Panc1 (cell line): ENCODE results near the gene CPA3. TPM values are rescaled to one million over a fixed set of nuclear protein-coding genes. Genes with fewer than 3 reads are reported as not detected.

Source experiments
- ATAC-seq: fragments of 200-7000 bp; cut with Tn5 transposase; 2 replicates; pipeline ENCODE4 v1.9.1; 2020; ENCODE audit warnings: mild to moderate bottlenecking, moderate library complexity
- BruUV-seq: library from RNA; stranded (reverse); fragments of 400-500 nt; replicated peaks from 2 replicates; lab custom pipeline; 2021; lab: Mats Ljungman, UMichigan
- CTCF ChIA-PET: fragments of 300-600 bp; sonication (Branson Sonifier 250); formaldehyde crosslinking; loops from one replicate; lab custom pipeline; 2022; ENCODE audit warnings: antibody characterized with exemption; lab: Charles Lee
- POLR2A ChIA-PET: fragments of 300-600 bp; sonication (Branson Sonifier 250); formaldehyde crosslinking; loops from one replicate; lab custom pipeline; 2022; ENCODE audit warnings: antibody characterized with exemption; lab: Charles Lee
- DNase-seq: peaks from one replicate; pipeline ENCODE4 v3.0.0-alpha.2; 2010; ENCODE audit warnings: low read depth, low spot score
- H3K27ac ChIP-seq: 2 replicates; pipeline ENCODE4 v1.5.1; 2011; ENCODE audit warnings: mild to moderate bottlenecking, low read length, inconsistent platforms
- H3K27me3 ChIP-seq: fragments of 200-500 bp; sonication (Bioruptor generic); 2 replicates; pipeline ENCODE4 v1.6.0; 2014; ENCODE audit warnings: low read length, inconsistent platforms; ENCODE audit not compliant: control insufficient read depth, insufficient read depth
- H3K36me3 ChIP-seq: fragments of 200-500 bp; sonication (Bioruptor generic); 2 replicates; pipeline ENCODE4 v1.5.1; 2014; ENCODE audit warnings: inconsistent platforms, mild to moderate bottlenecking, low read length, moderate library complexity; ENCODE audit not compliant: control insufficient read depth, insufficient read depth
- H3K4me1 ChIP-seq: 2 replicates; pipeline ENCODE4 v1.5.1; 2011; ENCODE audit warnings: inconsistent platforms, mild to moderate bottlenecking, low read length, moderate library complexity; ENCODE audit not compliant: control insufficient read depth, insufficient read depth
- H3K4me3 ChIP-seq, 2 experiments: 2 replicates each; pipeline ENCODE4 v1.5.1; 2011 to 2012; ENCODE audit warnings: low read depth in 2 of 2, low read length in 2 of 2, mild to moderate bottlenecking in 2 of 2, inconsistent platforms in 1 of 2, moderate library complexity in 1 of 2
- H3K9me3 ChIP-seq: fragments of 200-500 bp; sonication (Bioruptor generic); 2 replicates; pipeline ENCODE4 v1.5.1; 2014; ENCODE audit warnings: low read depth, mild to moderate bottlenecking, inconsistent platforms, low read length, moderate library complexity; ENCODE audit not compliant: control insufficient read depth, insufficient read depth
- POLR2AphosphoS5 ChIP-seq: IDR thresholded peaks from 2 replicates; pipeline ENCODE4 v1.6.1; 2012; ENCODE audit warnings: mild to moderate bottlenecking, low read depth, low read length, moderate library complexity
- REST ChIP-seq, 2 experiments: IDR thresholded peaks; 2 replicates each; pipeline ENCODE4 v1.6.1; 2011 to 2012; ENCODE audit warnings: low read depth in 2 of 2, control low read depth in 1 of 2, low read length in 1 of 2, mild to moderate bottlenecking in 1 of 2, moderate library complexity in 1 of 2; ENCODE audit not compliant: insufficient read depth in 1 of 2
- SIN3A ChIP-seq: IDR thresholded peaks from 2 replicates; pipeline ENCODE4 v1.6.1; 2012; ENCODE audit warnings: low read depth, mild to moderate bottlenecking, low read length, moderate library complexity, borderline replicate concordance; ENCODE audit not compliant: insufficient read depth
- TCF7L2 ChIP-seq: IDR thresholded peaks from 2 replicates; pipeline ENCODE4 v1.6.1; 2011; ENCODE audit warnings: mild to moderate bottlenecking, low read depth, low read length, inconsistent platforms
- in situ Hi-C: cut with HindIII; loops from 2 replicates; pipeline ENCODE4 v1.10.0; 2016; ENCODE audit warnings: low sequenced_read_pairs, low pct_unique_long_range_greater_than_20kb
- intact Hi-C: fragments of 100-400 bp; cut with micrococcal nuclease; formaldehyde crosslinking; loops from one replicate; pipeline ENCODE4 v1.10.0; 2022; ENCODE audit not compliant: unreplicated experiment
- total RNA-seq: library from RNA; stranded (reverse); gene quantifications from one replicate; pipeline ENCODE4 v1.2.1, GENCODE V29; 2021; ENCODE audit not compliant: unreplicated experiment
- TF ChIP-seq, protein P1 (sequence below): fragments of 450-650 bp; IDR thresholded peaks from 2 replicates; pipeline ENCODE4 v1.5.1; 2017; ENCODE audit warnings: mild to moderate bottlenecking

The CPA3 gene
- total RNA-seq, 1 experiment from 2014 or later = not detected

DNA sequence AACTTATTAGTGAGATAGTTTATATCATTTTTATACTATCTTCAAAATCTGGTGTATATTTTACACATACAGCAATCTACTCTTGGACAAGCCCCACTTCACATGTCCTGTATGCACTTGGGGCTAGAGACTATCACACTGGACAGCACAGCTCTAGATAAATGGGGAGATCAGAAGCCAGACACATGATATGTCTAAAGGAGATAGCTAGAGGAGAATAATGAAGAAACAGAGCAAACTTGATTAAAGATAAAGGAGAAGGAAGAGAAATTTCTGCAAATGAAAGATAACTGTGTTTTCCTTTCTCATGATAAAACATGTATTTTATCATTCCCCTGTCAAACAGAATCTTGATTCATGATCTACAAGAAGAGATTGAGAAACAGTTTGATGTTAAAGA lies 13.0 kb downstream of the CPA3 start:
- no peak overlapping the region for H3K4me3 ChIP-seq
- ChIA-PET POLR2A (no interaction called here), CTCF (no interaction called here)
- no peaks in the 10 kb centered on the region for H3K4me1 ChIP-seq
- intact Hi-C loops = no loop called here
- no TSS peak for BruUV-seq
- H3K36me3 ChIP-seq = no peaks in the 10 kb centered on the region
- no peak for ATAC-seq
- TF ChIP-seq, protein P1, sequence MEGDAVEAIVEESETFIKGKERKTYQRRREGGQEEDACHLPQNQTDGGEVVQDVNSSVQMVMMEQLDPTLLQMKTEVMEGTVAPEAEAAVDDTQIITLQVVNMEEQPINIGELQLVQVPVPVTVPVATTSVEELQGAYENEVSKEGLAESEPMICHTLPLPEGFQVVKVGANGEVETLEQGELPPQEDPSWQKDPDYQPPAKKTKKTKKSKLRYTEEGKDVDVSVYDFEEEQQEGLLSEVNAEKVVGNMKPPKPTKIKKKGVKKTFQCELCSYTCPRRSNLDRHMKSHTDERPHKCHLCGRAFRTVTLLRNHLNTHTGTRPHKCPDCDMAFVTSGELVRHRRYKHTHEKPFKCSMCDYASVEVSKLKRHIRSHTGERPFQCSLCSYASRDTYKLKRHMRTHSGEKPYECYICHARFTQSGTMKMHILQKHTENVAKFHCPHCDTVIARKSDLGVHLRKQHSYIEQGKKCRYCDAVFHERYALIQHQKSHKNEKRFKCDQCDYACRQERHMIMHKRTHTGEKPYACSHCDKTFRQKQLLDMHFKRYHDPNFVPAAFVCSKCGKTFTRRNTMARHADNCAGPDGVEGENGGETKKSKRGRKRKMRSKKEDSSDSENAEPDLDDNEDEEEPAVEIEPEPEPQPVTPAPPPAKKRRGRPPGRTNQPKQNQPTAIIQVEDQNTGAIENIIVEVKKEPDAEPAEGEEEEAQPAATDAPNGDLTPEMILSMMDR = no peak
- TF ChIP-seq SIN3A (no peak), POLR2AphosphoS5 (no peak), REST (IDR thresholded peaks at IDR 0.05; ENCODE audit: insufficient read depth in 1 of 2, low read depth in 2 of 2, low read length in 1 of 2) (no peak), TCF7L2 (no peak)
- in situ Hi-C loops = no loop called here
- DNase-seq = no peak
- peaks cover 13% of the 10 kb centered on the region; the same call in 1 of the 2 replicates for H3K27me3 ChIP-seq
- H3K27ac ChIP-seq = no peak overlapping the region
- no peaks in the 10 kb centered on the region for H3K9me3 ChIP-seq

- ChIA-PET CTCF (interaction anchor here (0.8 kb wide), 1 partner anchor 232 kb away, joined by 5 read pairs; no protein-coding TSS in a partner anchor), POLR2A (no interaction called here)
- in situ Hi-C loops (no loop called here), intact Hi-C loops (no loop called here)
- no peak for DNase-seq
- Histone ChIP-seq H3K4me1 (no peaks in the 10 kb centered on the region), H3K27ac (no peak overlapping the region), H3K4me3 (no peak overlapping the region), H3K27me3 (peaks cover 13% of the 10 kb centered on the region; the same call in 1 of the 2 replicates), H3K36me3 (no peaks in the 10 kb centered on the region), H3K9me3 (no peaks in the 10 kb centered on the region)
- BruUV-seq = no TSS peak
- TF ChIP-seq SIN3A = no peak
- no peak for ATAC-seq
Observed at GRCh38 chr3:148879256-148879655, 14.2 kb downstream of the CPA3 start.

- Histone ChIP-seq H3K27ac (no peak overlapping the region), H3K36me3 (no peaks in the 10 kb centered on the region), H3K9me3 (no peaks in the 10 kb centered on the region), H3K4me1 (no peaks in the 10 kb centered on the region), H3K27me3 (peaks cover 9% of the 10 kb centered on the region; the same call in 1 of the 2 replicates), H3K4me3 (no peak overlapping the region)
- CTCF ChIA-PET = interaction anchor here (0.5 to 0.9 kb wide), 3 partner anchors 63 to 680 kb away, joined by 3 to 7 read pairs (median 4); no protein-coding TSS in a partner anchor
- no TSS peak for BruUV-seq
- DNase-seq (no peak), ATAC-seq (no peak)
- POLR2A ChIA-PET = no interaction called here
- TF ChIP-seq, protein P1 = peak; percentile 46; the same call in 1 of the 2 replicates
- TF ChIP-seq SIN3A (no peak), POLR2AphosphoS5 (no peak), REST (IDR thresholded peaks at IDR 0.05; ENCODE audit: insufficient read depth in 1 of 2, low read depth in 2 of 2, low read length in 1 of 2) (no peak), TCF7L2 (no peak)
- in situ Hi-C loops = no loop called here
- intact Hi-C loops = no loop called here
Observed at GRCh38 chr3:148880681-148881080, 15.6 kb downstream of the CPA3 start.
